Liver (tissue), 9 donors: ENCODE measurements around the gene CES2. TPM values are rescaled to one million over a fixed set of nuclear protein-coding genes. Genes with fewer than 3 reads are reported as not detected.

Experiments used
- DNase-seq: peaks from one replicate; pipeline ENCODE4 v3.0.0-alpha.2; 2017; ENCODE audit warnings: low spot score
- H3K27ac ChIP-seq, 2 donors: one replicate each; pipeline ENCODE4 v1.7.0; 2013; ENCODE audit warnings: inconsistent platforms in 2 of 2, low read length in 2 of 2, control low read depth in 1 of 2, low read depth in 1 of 2, mild to moderate bottlenecking in 1 of 2
- H3K27me3 ChIP-seq, 4 donors: one replicate each; pipeline versions ENCODE4 v1.6.1 to v1.7.0; 2013; ENCODE audit warnings: low read length in 3 of 4, inconsistent platforms in 1 of 4, mild to moderate bottlenecking in 1 of 4, moderate library complexity in 1 of 4; ENCODE audit not compliant: control insufficient read depth in 4 of 4, insufficient read depth in 4 of 4
- H3K36me3 ChIP-seq, 4 donors: one replicate each; pipeline versions ENCODE4 v1.6.1 to v1.7.0; 2013; ENCODE audit warnings: low read length in 3 of 4, mild to moderate bottlenecking in 3 of 4, low read depth in 1 of 4, moderate library complexity in 1 of 4; ENCODE audit not compliant: control insufficient read depth in 4 of 4, insufficient read depth in 3 of 4
- H3K4me1 ChIP-seq, 4 donors: one replicate each; pipeline versions ENCODE4 v1.6.1 to v1.7.0; 2013; ENCODE audit warnings: low read length in 3 of 4, mild to moderate bottlenecking in 3 of 4, moderate library complexity in 1 of 4; ENCODE audit not compliant: control insufficient read depth in 4 of 4, insufficient read depth in 4 of 4
- H3K4me3 ChIP-seq, 3 donors: one replicate each; pipeline versions ENCODE4 v1.6.1 to v1.7.0; 2013; ENCODE audit warnings: low read length in 3 of 3, control low read depth in 1 of 3, low read depth in 1 of 3, mild to moderate bottlenecking in 1 of 3
- H3K9ac ChIP-seq, 2 donors: one replicate each; pipeline ENCODE4 v1.7.0; 2013; ENCODE audit warnings: low read length in 2 of 2, mild to moderate bottlenecking in 2 of 2, moderate library complexity in 2 of 2, control low read depth in 1 of 2, low read depth in 1 of 2
- H3K9me3 ChIP-seq, 4 donors: one replicate each; pipeline versions ENCODE4 v1.6.1 to v1.7.0; 2013; ENCODE audit warnings: low read length in 3 of 4; ENCODE audit not compliant: control insufficient read depth in 4 of 4
- EGR1 ChIP-seq, 2 donors: IDR thresholded peaks; 2 replicates each; pipeline ENCODE4 v1.6.1; 2016 to 2018; ENCODE audit warnings: antibody characterized with exemption in 2 of 2, low read depth in 2 of 2
- FOXA1 ChIP-seq: IDR thresholded peaks from 2 replicates; pipeline ENCODE4 v1.6.1; 2016; ENCODE audit warnings: antibody characterized with exemption
- FOXA2 ChIP-seq: IDR thresholded peaks from 2 replicates; pipeline ENCODE4 v1.6.1; 2016; ENCODE audit warnings: antibody characterized with exemption
- GABPA ChIP-seq, 2 donors: IDR thresholded peaks in 1 of 2; conservative IDR thresholded peaks in 1 of 2; 2 replicates each; pipeline ENCODE4 v1.6.1; 2016; ENCODE audit warnings: antibody characterized with exemption in 2 of 2, mild to moderate bottlenecking in 1 of 2, moderate library complexity in 1 of 2
- HNF4A ChIP-seq, 2 donors: conservative IDR thresholded peaks; 2 replicates each; pipeline ENCODE4 v1.6.1; 2016; ENCODE audit warnings: antibody characterized with exemption in 2 of 2, mild to moderate bottlenecking in 2 of 2
- HNF4G ChIP-seq: IDR thresholded peaks from 2 replicates; pipeline ENCODE4 v1.6.1; 2016; ENCODE audit warnings: antibody characterized with exemption
- JUND ChIP-seq, 2 donors: IDR thresholded peaks; 2 replicates each; pipeline ENCODE4 v1.6.1; 2016; ENCODE audit warnings: antibody characterized with exemption in 2 of 2
- NR2F2 ChIP-seq: IDR thresholded peaks from 2 replicates; pipeline ENCODE4 v1.6.1; 2016; ENCODE audit warnings: antibody characterized with exemption
- RAD21 ChIP-seq, 2 donors: IDR thresholded peaks; 2 replicates each; pipeline ENCODE4 v1.6.1; 2016; ENCODE audit warnings: antibody characterized with exemption in 2 of 2, mild to moderate bottlenecking in 2 of 2
- RXRA ChIP-seq, 2 donors: IDR thresholded peaks; 2 replicates each; pipeline ENCODE4 v1.6.1; 2017 to 2018; ENCODE audit warnings: antibody characterized with exemption in 2 of 2, mild to moderate bottlenecking in 1 of 2
- SP1 ChIP-seq: IDR thresholded peaks from 2 replicates; pipeline ENCODE4 v1.6.1; 2018; ENCODE audit warnings: antibody characterized with exemption, mild to moderate bottlenecking
- TAF1 ChIP-seq: conservative IDR thresholded peaks from 2 replicates; pipeline ENCODE4 v1.6.1; 2016; ENCODE audit warnings: antibody characterized with exemption, mild to moderate bottlenecking
- YY1 ChIP-seq: IDR thresholded peaks from 2 replicates; pipeline ENCODE4 v1.6.1; 2016; ENCODE audit warnings: antibody characterized with exemption, mild to moderate bottlenecking
- WGBS: extraction: QIAGEN DNeasy Blood & Tissue Kit; methylation state at CpG from one replicate; pipeline ENCODE4 v1.1.7; 2013; 5-methylcytosine and 5-hydroxymethylcytosine counted together
- polyA plus RNA-seq, 2 donors: library from polyadenylated mRNA; stranded (reverse) in 1 of 2; unstranded in 1 of 2; fragments of 200-250 nt in 1 of 2; fragments of >200 nt in 1 of 2; fragmentation: Nextera tagmentation in 1 of 2; extraction: Ambion mirVana in 1 of 2; gene quantifications; one replicate each; pipeline versions ENCODE4 v1.2.1 to v1.2.3, GENCODE V29; 2013 to 2015
- total RNA-seq, 2 donors: library from RNA; depleted of rRNA; stranded (reverse); fragments of >200 nt; gene quantifications; one replicate each; pipeline ENCODE4 v1.2.3, GENCODE V29; 2014
- TF ChIP-seq, protein P1 (sequence below): IDR thresholded peaks from 2 replicates; pipeline ENCODE4 v1.6.1; 2016; ENCODE audit warnings: antibody characterized with exemption
- TF ChIP-seq, protein P2 (sequence below): fragments of 150-350 bp; IDR thresholded peaks from 2 replicates; pipeline ENCODE4 v1.5.1; 2017; ENCODE audit warnings: improper control_type of control experiment, low read depth, low read length; ENCODE audit not compliant: missing input control
- TF ChIP-seq, protein P3 (sequence below): IDR thresholded peaks from 2 replicates; pipeline ENCODE4 v1.6.1; 2016; ENCODE audit warnings: antibody characterized with exemption
- TF ChIP-seq, protein P4 (sequence below): IDR thresholded peaks from 2 replicates; pipeline ENCODE4 v1.6.1; 2016; ENCODE audit warnings: antibody characterized with exemption
- TF ChIP-seq, protein P5 (sequence below): IDR thresholded peaks from 2 replicates; pipeline ENCODE4 v1.6.1; 2016; ENCODE audit warnings: antibody characterized with exemption, mild to moderate bottlenecking
- donor health status: healthy.
- donor health status: healthy.
- donor health status: healthy.
- donor health status: healthy.
- donor health status: healthy.

The CES2 gene
- total and polyA plus RNA-seq, 4 donors: 21.2 to 200 (median 182) TPM

DNA sequence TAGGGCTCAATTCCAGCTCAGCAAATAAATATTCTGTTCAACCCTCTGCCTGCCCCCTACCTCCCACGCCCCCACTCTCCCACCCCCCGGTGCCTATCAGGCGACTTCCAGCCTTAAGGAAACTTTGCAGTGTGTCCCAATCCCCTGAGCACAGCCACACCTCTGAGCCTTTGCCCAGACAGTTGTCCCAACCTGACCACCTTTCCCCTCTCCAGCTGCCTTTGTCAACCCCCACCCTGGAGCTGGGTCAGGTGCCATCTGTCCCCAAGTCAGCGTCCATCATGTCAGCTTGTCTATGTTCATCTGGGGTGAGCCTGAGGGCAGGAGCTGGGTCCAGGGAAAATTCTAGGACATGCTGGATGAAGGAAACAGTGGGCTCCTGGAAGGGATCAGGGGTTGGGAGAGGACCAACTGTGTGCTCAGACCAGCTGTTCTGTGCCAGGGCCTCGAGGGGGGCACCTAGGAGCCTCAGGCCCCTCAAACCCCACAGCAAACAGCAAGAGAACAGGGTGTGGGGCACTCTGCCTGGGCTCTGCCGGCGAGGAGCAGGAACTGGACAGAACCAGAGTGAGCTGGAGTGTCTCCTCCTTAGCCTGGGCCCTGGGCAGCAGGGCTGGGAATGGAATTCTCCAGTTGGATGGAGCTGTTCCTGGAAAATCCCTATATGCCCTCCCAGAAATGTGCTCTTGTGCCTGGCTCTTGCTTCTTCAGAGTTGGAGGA, 34.4 kb upstream of the CES2 start:
- no peaks in the 10 kb centered on the region for H3K36me3 ChIP-seq
- DNase-seq: no peak
- 61% methylated on average over 7 of the region's 7 CpGs for WGBS
- peaks cover 6 to 22% (median 17%) of the 10 kb centered on the region in 4 donors for H3K4me1 ChIP-seq
- H3K27me3 ChIP-seq: no peaks in the 10 kb centered on the region
- no peak overlapping the region for H3K4me3 ChIP-seq
- peak overlapping the region in 1 of 2 donors; percentile 36 for H3K27ac ChIP-seq
- TF ChIP-seq, protein P1, sequence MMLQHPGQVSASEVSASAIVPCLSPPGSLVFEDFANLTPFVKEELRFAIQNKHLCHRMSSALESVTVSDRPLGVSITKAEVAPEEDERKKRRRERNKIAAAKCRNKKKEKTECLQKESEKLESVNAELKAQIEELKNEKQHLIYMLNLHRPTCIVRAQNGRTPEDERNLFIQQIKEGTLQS: no peak
- TF ChIP-seq GABPA (IDR thresholded peaks at IDR 0.05 in 1 of 2, conservative IDR thresholded peaks at IDR 0.05 in 1 of 2) (no peak), FOXA2 (no peak), JUND (IDR thresholded peaks at IDR 0.05) (no peak), RXRA (IDR thresholded peaks at IDR 0.05) (no peak), SP1 (no peak), HNF4G (no peak), YY1 (no peak), FOXA1 (no peak), HNF4A (conservative IDR thresholded peaks at IDR 0.05) (no peak), TAF1 (no peak), EGR1 (IDR thresholded peaks at IDR 0.05; ENCODE audit: low read depth in 2 of 2) (no peak), RAD21 (IDR thresholded peaks at IDR 0.05) (no peak), NR2F2 (no peak)
- TF ChIP-seq, protein P2, sequence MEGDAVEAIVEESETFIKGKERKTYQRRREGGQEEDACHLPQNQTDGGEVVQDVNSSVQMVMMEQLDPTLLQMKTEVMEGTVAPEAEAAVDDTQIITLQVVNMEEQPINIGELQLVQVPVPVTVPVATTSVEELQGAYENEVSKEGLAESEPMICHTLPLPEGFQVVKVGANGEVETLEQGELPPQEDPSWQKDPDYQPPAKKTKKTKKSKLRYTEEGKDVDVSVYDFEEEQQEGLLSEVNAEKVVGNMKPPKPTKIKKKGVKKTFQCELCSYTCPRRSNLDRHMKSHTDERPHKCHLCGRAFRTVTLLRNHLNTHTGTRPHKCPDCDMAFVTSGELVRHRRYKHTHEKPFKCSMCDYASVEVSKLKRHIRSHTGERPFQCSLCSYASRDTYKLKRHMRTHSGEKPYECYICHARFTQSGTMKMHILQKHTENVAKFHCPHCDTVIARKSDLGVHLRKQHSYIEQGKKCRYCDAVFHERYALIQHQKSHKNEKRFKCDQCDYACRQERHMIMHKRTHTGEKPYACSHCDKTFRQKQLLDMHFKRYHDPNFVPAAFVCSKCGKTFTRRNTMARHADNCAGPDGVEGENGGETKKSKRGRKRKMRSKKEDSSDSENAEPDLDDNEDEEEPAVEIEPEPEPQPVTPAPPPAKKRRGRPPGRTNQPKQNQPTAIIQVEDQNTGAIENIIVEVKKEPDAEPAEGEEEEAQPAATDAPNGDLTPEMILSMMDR: no peak
- TF ChIP-seq, protein P3, sequence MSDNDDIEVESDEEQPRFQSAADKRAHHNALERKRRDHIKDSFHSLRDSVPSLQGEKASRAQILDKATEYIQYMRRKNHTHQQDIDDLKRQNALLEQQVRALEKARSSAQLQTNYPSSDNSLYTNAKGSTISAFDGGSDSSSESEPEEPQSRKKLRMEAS: no peak
- TF ChIP-seq, protein P4, sequence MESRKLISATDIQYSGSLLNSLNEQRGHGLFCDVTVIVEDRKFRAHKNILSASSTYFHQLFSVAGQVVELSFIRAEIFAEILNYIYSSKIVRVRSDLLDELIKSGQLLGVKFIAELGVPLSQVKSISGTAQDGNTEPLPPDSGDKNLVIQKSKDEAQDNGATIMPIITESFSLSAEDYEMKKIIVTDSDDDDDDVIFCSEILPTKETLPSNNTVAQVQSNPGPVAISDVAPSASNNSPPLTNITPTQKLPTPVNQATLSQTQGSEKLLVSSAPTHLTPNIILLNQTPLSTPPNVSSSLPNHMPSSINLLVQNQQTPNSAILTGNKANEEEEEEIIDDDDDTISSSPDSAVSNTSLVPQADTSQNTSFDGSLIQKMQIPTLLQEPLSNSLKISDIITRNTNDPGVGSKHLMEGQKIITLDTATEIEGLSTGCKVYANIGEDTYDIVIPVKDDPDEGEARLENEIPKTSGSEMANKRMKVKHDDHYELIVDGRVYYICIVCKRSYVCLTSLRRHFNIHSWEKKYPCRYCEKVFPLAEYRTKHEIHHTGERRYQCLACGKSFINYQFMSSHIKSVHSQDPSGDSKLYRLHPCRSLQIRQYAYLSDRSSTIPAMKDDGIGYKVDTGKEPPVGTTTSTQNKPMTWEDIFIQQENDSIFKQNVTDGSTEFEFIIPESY: no peak
- TF ChIP-seq, protein P5, sequence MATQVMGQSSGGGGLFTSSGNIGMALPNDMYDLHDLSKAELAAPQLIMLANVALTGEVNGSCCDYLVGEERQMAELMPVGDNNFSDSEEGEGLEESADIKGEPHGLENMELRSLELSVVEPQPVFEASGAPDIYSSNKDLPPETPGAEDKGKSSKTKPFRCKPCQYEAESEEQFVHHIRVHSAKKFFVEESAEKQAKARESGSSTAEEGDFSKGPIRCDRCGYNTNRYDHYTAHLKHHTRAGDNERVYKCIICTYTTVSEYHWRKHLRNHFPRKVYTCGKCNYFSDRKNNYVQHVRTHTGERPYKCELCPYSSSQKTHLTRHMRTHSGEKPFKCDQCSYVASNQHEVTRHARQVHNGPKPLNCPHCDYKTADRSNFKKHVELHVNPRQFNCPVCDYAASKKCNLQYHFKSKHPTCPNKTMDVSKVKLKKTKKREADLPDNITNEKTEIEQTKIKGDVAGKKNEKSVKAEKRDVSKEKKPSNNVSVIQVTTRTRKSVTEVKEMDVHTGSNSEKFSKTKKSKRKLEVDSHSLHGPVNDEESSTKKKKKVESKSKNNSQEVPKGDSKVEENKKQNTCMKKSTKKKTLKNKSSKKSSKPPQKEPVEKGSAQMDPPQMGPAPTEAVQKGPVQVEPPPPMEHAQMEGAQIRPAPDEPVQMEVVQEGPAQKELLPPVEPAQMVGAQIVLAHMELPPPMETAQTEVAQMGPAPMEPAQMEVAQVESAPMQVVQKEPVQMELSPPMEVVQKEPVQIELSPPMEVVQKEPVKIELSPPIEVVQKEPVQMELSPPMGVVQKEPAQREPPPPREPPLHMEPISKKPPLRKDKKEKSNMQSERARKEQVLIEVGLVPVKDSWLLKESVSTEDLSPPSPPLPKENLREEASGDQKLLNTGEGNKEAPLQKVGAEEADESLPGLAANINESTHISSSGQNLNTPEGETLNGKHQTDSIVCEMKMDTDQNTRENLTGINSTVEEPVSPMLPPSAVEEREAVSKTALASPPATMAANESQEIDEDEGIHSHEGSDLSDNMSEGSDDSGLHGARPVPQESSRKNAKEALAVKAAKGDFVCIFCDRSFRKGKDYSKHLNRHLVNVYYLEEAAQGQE: no peak
- H3K9ac ChIP-seq: no peak overlapping the region
- no peaks in the 10 kb centered on the region for H3K9me3 ChIP-seq
